Epithelial cell of esophagus (primary cell): ENCODE data around the gene RIOK3.

Source experiments
- DNase-seq: peaks from one replicate; pipeline ENCODE4 v3.0.0; 2010; ENCODE audit warnings: low read depth
- H3K4me3 ChIP-seq: 2 replicates; pipeline ENCODE4 v1.5.1; 2011; ENCODE audit warnings: mild to moderate bottlenecking, low read length, control low read depth
- TF ChIP-seq, protein P1 (sequence below): IDR thresholded peaks from 2 replicates; pipeline ENCODE4 v1.5.1; 2011; ENCODE audit warnings: low read depth, mild to moderate bottlenecking, low read length, control low read depth, inconsistent platforms; ENCODE audit not compliant: insufficient read depth; ENCODE audit errors: missing control alignments

The RIOK3 gene

GRCh38 chr18:23438046-23438377 is 15.1 kb upstream of the RIOK3 start:
- peak overlapping the region; percentile 90 for H3K4me3 ChIP-seq
- no peak for DNase-seq
- TF ChIP-seq, protein P1, sequence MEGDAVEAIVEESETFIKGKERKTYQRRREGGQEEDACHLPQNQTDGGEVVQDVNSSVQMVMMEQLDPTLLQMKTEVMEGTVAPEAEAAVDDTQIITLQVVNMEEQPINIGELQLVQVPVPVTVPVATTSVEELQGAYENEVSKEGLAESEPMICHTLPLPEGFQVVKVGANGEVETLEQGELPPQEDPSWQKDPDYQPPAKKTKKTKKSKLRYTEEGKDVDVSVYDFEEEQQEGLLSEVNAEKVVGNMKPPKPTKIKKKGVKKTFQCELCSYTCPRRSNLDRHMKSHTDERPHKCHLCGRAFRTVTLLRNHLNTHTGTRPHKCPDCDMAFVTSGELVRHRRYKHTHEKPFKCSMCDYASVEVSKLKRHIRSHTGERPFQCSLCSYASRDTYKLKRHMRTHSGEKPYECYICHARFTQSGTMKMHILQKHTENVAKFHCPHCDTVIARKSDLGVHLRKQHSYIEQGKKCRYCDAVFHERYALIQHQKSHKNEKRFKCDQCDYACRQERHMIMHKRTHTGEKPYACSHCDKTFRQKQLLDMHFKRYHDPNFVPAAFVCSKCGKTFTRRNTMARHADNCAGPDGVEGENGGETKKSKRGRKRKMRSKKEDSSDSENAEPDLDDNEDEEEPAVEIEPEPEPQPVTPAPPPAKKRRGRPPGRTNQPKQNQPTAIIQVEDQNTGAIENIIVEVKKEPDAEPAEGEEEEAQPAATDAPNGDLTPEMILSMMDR: no peak

DNA sequence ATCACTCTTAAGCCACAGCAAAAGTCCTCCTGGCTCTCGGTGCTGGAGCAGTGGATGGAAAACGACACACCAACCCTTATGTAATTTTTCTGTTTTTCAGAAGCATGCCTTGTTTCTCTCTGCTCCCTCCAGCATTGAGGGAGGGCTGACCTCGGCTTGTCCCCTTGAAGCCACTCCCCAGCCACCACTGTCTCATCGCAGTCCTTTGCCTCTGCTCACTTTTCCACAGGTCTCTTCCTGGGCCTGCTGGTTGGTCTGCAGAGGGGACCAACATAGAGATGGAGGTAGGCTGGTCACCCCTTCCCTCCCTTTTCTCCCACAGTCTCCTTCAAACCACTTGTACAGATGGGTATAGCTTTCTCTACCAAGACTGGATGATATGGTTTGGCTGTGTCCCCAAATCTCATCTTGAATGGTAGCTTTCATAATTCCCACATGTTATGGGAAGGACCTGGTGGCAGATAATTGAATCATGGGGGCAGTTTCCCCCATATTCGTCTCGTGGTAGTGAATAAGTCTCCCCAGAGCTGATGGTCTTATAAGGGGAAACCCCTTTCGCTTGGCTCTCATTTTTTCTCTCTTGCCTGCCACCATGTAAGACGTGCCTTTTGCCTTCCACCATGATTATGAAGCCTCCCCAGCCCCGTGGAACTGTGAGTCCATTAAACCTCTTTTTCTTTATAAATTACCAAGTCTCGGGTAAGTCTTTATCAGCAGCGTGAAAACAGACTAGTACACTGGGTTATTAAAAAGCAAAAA is 14.3 kb upstream of the RIOK3 start:
- no peak for DNase-seq
- H3K4me3 ChIP-seq: no peak overlapping the region
- TF ChIP-seq, protein P1: no peak

DNA sequence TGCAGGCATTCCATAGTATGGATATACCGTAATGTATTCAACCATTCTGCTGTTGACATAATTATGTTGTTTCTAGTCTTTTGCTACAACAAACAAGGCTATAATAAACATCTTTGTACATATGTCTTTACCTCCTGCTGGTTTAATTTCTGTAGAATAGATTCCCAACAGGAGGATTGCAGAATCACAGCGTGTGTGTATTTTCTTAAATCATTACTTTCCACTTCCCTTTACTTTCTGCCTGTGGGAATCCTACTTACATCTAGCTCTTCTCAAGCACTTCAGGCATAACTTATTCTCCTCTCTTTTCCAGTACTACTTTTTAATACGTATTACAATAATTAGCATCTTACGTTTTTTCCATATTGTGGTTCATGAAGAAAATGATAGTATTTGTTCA is 13.0 kb upstream of the RIOK3 start:
- TF ChIP-seq, protein P1: no peak
- no peak overlapping the region for H3K4me3 ChIP-seq
- no peak for DNase-seq

GRCh38 chr18:23442958-23443357 is 10.1 kb upstream of the RIOK3 start:
- H3K4me3 ChIP-seq: no peak overlapping the region
- DNase-seq: peak; percentile 43
- TF ChIP-seq, protein P1: no peak

- no peak overlapping the region for H3K4me3 ChIP-seq
These were observed 4.8 kb upstream of the RIOK3 start for GRCh38 chr18:23448291-23448690.

GRCh38 chr18:23450022-23450421 is 3.1 kb upstream of the RIOK3 start:
- no peak for DNase-seq
- TF ChIP-seq, protein P1: no peak
- no peak overlapping the region for H3K4me3 ChIP-seq

More at GRCh38 chr18:23448291-23448690, 4.8 kb upstream of the RIOK3 start:
- TF ChIP-seq, protein P1: no peak
- DNase-seq: no peak

GRCh38 chr18:23451011-23451410 is 2.1 kb upstream of the RIOK3 start:
- no peak overlapping the region for H3K4me3 ChIP-seq
- DNase-seq: no peak
- TF ChIP-seq, protein P1: no peak
